ENCODE results near the gene BBS9. TPM values are rescaled to one million over a fixed set of nuclear protein-coding genes. Genes with fewer than 3 reads are reported as not detected.

Gene BBS9
- total and polyA plus RNA-seq, 4 donors: 2.3 to 9.5 (median 4.5) TPM

- Histone ChIP-seq H3K27me3 (ENCODE audit: control insufficient read depth in 4 of 4, insufficient read depth in 4 of 4, low read length in 3 of 4) (no peaks in the 10 kb centered on the region), H3K9ac (ENCODE audit: low read depth in 1 of 2, low read length in 2 of 2) (no peak overlapping the region), H3K9me3 (ENCODE audit: control insufficient read depth in 4 of 4, low read length in 3 of 4) (no peaks in the 10 kb centered on the region), H3K4me1 (ENCODE audit: control insufficient read depth in 4 of 4, insufficient read depth in 4 of 4, low read length in 3 of 4) (no peaks in the 10 kb centered on the region), H3K36me3 (ENCODE audit: control insufficient read depth in 4 of 4, insufficient read depth in 3 of 4, low read depth in 1 of 4, low read length in 3 of 4) (peaks cover 0 to 2% (median 0%) of the 10 kb centered on the region in 4 donors), H3K4me3 (ENCODE audit: low read depth in 1 of 3, low read length in 3 of 3) (no peak overlapping the region), H3K27ac (ENCODE audit: low read depth in 1 of 2, low read length in 2 of 2) (no peak overlapping the region)
- TF ChIP-seq RAD21 (IDR thresholded peaks at IDR 0.05) (no peak), TAF1 (conservative IDR thresholded peaks at IDR 0.05) (no peak), SP1 (IDR thresholded peaks at IDR 0.05) (no peak), ATF3 (IDR thresholded peaks at IDR 0.05) (no peak), YY1 (IDR thresholded peaks at IDR 0.05) (no peak), GABPA (IDR thresholded peaks at IDR 0.05 in 1 of 2, conservative IDR thresholded peaks at IDR 0.05 in 1 of 2) (no peak), MAX (IDR thresholded peaks at IDR 0.05) (no peak)
- TF ChIP-seq, protein P1, sequence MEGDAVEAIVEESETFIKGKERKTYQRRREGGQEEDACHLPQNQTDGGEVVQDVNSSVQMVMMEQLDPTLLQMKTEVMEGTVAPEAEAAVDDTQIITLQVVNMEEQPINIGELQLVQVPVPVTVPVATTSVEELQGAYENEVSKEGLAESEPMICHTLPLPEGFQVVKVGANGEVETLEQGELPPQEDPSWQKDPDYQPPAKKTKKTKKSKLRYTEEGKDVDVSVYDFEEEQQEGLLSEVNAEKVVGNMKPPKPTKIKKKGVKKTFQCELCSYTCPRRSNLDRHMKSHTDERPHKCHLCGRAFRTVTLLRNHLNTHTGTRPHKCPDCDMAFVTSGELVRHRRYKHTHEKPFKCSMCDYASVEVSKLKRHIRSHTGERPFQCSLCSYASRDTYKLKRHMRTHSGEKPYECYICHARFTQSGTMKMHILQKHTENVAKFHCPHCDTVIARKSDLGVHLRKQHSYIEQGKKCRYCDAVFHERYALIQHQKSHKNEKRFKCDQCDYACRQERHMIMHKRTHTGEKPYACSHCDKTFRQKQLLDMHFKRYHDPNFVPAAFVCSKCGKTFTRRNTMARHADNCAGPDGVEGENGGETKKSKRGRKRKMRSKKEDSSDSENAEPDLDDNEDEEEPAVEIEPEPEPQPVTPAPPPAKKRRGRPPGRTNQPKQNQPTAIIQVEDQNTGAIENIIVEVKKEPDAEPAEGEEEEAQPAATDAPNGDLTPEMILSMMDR (IDR thresholded peaks at IDR 0.05; ENCODE audit: low read depth, low read length, missing input control): no peak
- WGBS: 79% methylated on average over 3 of the region's 3 CpGs
- no peak for DNase-seq (ENCODE audit: low spot score)
These were observed 410.5 kb downstream of the BBS9 start for GRCh38 chr7:33539659-33540400.

GRCh38 chr7:33547880-33548279, 418.5 kb downstream of the BBS9 start:
- no peak for DNase-seq (ENCODE audit: low spot score)
- H3K36me3 ChIP-seq (ENCODE audit: control insufficient read depth in 4 of 4, insufficient read depth in 3 of 4, low read depth in 1 of 4, low read length in 3 of 4): no peaks in the 10 kb centered on the region
- no peak for TF ChIP-seq JUND (IDR thresholded peaks at IDR 0.05)
- TF ChIP-seq HNF4A (conservative IDR thresholded peaks at IDR 0.05): no peak
- TF ChIP-seq SP1 (IDR thresholded peaks at IDR 0.05): no peak
- no peak for TF ChIP-seq RXRA (IDR thresholded peaks at IDR 0.05)
- TF ChIP-seq NR2F2 (IDR thresholded peaks at IDR 0.05): no peak
- no peak for TF ChIP-seq RAD21 (IDR thresholded peaks at IDR 0.05)
- no peak overlapping the region for H3K4me3 ChIP-seq (ENCODE audit: low read depth in 1 of 3, low read length in 3 of 3)
- H3K27me3 ChIP-seq (ENCODE audit: control insufficient read depth in 4 of 4, insufficient read depth in 4 of 4, low read length in 3 of 4): no peaks in the 10 kb centered on the region
- no peak overlapping the region for H3K9ac ChIP-seq (ENCODE audit: low read depth in 1 of 2, low read length in 2 of 2)
- no peaks in the 10 kb centered on the region for H3K4me1 ChIP-seq (ENCODE audit: control insufficient read depth in 4 of 4, insufficient read depth in 4 of 4, low read length in 3 of 4)
- H3K9me3 ChIP-seq (ENCODE audit: control insufficient read depth in 4 of 4, low read length in 3 of 4): no peaks in the 10 kb centered on the region
- H3K27ac ChIP-seq (ENCODE audit: low read depth in 1 of 2, low read length in 2 of 2): no peak overlapping the region

GRCh38 chr7:33550363-33550762, 421.0 kb downstream of the BBS9 start:
- TF ChIP-seq GABPA (IDR thresholded peaks at IDR 0.05 in 1 of 2, conservative IDR thresholded peaks at IDR 0.05 in 1 of 2): no peak
- no peaks in the 10 kb centered on the region for H3K27me3 ChIP-seq (ENCODE audit: control insufficient read depth in 4 of 4, insufficient read depth in 4 of 4, low read length in 3 of 4)
- no peak for DNase-seq (ENCODE audit: low spot score)
- no peak overlapping the region for H3K9ac ChIP-seq (ENCODE audit: low read depth in 1 of 2, low read length in 2 of 2)
- H3K36me3 ChIP-seq (ENCODE audit: control insufficient read depth in 4 of 4, insufficient read depth in 3 of 4, low read depth in 1 of 4, low read length in 3 of 4): no peaks in the 10 kb centered on the region
- 91% methylated on average over 2 of the region's 2 CpGs for WGBS
- no peaks in the 10 kb centered on the region for H3K9me3 ChIP-seq (ENCODE audit: control insufficient read depth in 4 of 4, low read length in 3 of 4)
- no peaks in the 10 kb centered on the region for H3K4me1 ChIP-seq (ENCODE audit: control insufficient read depth in 4 of 4, insufficient read depth in 4 of 4, low read length in 3 of 4)
- no peak overlapping the region for H3K27ac ChIP-seq (ENCODE audit: low read depth in 1 of 2, low read length in 2 of 2)
- H3K4me3 ChIP-seq (ENCODE audit: low read depth in 1 of 3, low read length in 3 of 3): no peak overlapping the region
